ENCODE measurements around the gene IFITM1.
"Not testable (repeated sequence)": the region's sequence is repeated elsewhere in the genome, so short reads cannot be mapped to it uniquely, and the experiment has no call there.

Gene IFITM1

DNA sequence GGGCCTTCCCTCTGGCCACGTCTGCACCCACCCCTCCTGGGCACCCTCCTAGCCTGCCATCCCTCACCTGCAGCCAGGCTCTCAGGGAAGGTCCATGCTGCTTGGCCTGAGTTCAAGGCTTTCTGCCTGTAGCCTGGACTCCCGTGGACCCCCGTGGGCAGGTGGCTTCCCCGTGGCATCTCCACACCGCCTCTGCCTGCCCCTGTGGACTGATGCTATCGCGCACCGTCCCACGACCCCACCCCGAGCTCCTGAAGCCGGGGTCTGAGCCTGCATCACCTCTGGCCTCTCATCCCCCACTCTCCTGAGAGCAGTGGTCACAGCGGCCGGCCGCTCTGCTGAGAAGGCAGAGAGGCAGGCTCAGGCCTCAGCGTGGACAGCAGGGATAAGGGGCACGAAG is 19.1 kb upstream of the IFITM1 start:
- no peak for DNase-seq

DNA sequence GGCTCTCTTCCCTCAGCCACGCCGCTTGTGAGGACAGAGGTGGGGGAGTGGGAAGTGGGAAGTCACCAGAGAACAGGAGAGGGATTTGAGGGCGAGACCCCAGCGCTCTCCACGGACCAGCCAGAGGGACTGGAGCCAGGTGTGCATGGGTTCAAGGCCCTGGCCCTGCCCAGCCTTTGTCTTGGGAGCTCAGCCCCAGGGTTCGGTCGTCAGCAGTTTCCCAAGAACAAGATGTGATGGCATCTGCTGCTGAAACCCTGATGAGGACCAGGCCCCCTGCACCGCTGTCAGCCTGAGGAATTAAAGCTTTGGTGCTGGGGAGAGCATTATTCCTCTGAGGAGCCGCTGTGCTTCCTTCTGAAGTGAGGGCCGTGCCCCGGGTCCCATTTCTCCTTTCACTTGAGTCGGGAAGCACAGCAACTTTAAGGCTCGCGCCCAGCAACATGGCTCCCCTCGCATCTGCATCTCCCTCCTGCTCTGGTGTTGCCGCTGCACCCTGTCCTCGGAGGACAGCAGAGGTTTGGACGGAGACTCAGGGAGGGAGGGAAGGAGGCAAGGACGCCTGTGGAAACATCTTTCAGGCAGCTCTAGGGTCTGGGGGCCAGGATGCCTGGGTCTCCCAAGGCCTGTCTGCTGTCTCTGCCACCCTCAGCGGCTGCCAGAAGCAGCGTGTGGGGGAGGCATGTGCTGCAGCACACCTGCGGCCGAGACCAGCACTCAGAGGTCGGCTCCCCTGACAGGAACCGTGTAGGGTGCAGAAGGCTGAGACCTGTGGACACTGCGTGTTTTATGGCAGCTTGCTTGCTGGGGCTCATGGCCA is 18.3 kb upstream of the IFITM1 start:
- DNase-seq = no peak

DNA sequence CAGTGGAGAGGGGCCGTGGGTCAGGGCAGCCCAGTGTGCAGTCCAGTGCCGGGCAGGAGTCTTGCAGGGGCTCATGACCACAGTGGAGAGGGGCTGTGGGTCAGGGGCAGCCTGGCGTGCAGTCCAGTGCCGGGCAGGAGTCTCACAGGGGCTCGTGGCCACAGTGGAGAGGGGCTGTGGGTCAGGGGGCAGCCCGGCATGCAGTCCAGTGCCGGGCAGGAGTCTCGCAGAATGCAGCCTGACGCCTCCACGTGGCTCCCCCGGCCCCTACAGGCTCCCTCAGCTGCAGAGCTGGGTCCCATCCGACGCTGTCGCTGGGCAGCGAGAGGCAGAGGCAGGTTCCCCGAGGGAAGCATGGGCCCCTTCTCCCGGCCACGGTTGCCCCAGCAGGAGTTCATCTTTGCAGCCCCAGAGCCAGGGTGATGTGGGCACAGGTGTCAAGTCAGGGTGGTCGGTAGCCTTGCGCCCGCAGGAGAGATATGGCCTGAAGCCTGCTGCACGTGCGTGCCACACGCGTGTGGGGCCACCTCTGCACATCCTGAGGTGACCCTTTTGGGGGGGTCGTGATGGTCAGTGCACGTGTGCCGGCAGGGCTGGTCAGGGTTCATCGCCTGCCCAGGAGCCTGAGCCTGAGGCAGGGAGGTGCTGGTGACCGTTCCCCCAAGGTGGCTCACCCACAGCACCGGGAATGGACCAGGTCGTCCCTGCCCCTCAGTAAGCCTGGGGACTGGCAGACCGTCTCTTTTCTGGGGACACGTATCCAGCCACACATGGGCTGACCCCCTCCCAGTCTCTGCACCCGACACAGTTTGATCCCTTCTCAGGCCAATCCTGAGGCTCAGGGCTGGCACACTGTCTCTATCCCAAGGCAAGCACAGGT is 17.4 kb upstream of the IFITM1 start:
- no peak for DNase-seq

DNA sequence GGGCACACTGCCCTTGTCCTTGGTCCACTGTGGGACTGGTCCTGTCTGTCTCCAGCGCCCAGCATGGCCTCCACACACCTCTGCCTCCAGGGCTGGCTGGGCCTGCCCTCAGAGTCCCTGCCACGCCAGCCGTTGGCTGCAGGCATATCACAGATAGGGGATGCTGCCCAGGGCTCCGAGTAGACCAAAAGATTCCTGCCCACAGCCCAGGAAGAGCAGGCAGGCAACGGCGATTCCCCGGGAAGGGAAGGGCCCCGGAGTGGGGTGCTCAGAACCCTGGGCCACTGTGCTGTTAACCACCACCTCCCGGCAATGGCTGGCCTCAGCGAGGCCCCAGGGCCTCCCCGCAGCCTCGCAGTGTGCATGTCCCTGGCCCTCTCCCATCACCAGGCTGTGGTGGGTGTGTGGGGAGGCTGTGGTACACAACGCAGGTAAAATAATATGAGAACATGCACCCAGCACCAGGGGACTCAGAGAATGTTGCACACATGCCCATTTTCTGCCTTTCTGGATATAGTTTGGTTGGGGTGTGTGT is 16.7 kb upstream of the IFITM1 start:
- no peak for DNase-seq

DNA sequence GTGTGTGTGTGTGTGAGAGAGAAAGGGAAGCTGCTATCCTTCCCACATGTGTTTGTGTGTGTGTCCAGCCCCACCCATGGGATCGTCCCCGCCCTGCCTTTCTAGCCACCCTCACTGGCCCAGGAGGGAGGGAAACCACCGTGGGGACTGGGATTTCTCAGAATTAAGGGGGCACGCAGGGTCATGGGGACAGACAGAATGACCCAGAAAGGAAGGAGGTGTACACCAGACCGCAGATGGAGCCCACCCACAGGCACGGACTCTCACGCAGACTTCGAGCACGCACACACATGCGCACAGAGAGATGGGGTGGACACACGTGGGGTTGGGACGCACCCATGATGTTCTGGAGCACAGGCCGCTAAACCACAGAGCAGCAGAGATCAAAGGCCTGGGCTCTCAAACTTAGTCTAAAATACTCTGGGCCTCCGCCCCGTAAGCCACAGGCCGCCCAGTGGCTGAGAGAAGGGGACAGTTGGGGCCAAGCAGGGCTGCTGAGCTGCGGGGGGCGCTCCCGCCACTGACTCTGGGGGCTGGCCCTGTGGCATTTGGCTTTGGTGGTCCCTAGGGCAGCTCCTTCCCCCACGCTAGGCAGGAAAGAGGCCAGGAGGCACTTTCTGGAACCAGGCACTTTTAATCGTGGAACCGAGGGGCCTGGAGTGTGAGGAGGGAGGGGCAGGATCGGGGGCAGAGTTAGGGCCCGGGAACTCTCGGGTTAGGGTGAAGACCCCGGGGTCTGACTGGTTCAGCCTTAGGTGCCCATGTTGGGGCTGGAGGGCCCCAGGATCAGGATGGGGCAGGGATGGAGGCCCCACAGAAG is 16.0 kb upstream of the IFITM1 start:
- no peak for DNase-seq

DNA sequence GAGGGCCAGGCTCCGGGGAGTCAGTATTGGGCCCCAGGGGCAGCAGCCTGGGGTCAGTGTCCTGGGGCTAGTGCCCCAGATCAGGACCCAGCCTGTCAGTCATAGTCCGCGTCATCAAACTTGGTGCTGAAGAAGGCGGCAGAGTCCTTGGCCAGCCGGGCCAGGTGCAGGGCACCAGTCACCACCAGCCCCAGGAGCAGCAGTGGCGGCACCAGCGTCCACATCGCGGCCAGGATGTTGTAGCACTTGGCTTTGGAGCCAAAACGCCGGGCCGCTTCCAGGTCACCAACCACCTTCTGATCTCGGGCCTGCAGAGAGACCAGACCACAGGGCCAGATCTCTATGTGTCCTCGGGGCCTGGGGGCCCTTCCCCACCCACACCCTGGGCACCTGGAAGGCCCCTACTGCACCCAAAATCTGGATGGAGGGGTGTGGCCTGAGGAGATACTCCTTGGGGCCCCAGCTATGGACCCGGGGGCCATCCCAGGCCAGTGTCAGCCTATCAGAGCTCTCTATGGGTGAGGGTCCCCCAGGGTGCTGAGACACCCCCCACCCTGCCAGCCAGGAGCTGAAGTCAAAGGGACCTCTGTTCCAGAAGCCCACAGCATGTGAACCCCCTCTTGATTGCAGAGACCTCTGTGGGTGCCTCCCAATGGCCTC is 15.3 kb upstream of the IFITM1 start:
- no peak for DNase-seq

DNA sequence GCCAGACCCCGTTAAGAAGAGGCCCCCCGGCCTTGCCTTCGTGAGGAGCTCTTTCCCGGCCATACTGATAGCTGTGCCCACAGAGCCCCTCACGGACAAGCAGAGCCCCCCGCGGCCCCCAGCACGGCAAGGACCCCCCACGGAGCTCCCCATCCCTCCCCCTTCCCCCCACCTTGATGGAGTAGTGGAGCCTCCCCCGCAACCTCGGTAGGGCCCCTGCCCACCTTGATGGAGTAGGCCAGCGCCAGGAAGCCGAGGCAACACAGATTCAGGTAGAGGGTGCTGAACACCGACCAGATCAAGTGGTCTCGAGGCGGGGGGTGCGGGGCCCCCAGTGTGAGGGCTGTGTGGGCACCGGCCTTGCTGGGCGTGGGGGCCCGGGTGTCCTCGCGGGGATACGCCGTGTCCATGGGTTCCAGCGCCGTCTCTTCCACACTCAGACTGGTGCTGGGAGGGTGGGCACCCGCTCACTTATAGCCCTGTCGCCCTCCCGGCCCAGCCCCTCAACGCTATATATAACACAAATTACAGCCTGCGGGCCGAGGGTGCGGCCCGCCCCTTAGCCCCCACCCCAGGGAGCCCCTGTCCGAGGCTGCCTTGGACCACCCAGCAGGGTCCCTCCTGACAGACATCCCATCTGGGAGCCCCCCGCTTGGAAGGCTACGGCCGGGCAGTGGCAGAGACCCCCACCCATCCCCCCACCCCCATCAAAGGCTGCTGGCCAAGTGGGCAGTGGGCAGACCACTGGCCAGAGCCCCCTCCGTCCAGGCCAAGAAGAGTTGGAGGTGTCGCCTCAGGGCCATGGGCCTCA is 14.6 kb upstream of the IFITM1 start, which contains the start of gene IFITM5:
Gene IFITM5, minus strand, starts transcription at position 446 of the 811 bp plus-strand sequence. Its CDS starts 36 bp downstream, at position 410.
- no peak for DNase-seq

DNA sequence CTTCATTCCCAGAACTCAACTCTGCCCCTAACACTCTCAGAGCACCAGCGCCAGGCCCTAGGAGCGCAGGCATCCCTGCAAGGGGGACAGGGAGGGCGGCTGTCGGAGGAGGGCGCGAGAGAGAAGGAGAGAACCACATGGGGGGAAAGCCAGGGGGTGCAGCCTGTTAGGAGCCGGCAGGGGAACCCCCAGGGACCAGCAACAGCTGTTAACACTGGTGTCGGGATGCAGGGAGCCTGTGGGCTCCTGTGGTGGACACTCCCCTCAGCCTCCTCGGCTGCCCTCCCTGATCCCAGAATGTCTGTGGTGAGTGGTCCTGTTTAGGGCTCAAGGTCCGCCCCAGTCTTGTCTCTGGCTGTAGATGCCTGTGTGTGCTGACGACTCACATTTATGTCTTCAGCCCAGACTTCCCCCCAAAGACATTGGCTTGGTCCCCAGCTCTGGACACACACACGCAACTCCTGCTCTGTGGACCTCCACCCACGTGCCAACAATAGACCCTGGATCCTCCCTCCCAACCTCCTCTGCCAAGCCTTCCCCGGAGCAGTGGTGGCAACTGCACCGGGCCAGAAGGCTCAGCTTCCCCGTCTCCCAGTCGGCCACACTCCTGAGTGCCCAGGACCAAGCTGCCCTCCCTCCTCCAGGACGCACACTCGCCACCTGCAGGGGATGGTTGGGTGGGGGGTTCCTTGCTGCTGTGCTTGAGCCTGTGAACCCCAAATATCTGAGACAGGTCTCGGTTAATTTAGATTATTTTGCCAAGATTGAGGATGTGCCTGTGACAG is 13.7 kb upstream of the IFITM1 start:
- no peak for DNase-seq

DNA sequence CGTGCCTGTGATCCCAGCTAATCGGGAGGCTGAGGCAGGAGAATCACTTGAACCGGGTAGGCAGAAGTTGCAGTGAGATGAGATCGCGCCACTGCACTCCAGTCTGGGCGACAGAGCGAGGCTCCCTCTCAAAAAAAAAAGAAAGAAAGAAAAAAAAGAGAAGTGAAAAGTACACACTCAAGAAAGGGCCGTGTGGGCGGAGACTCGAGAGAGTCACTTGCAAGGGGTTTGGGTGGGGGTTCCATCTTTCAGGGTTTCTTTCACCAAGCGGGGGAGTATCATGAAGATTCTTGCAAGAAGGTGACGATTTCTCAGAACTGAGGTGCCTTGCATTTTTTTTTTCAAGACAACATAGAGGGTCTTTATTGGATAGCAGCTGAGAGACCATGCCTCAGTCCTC is 10.5 kb upstream of the IFITM1 start:
- no peak for DNase-seq

DNA sequence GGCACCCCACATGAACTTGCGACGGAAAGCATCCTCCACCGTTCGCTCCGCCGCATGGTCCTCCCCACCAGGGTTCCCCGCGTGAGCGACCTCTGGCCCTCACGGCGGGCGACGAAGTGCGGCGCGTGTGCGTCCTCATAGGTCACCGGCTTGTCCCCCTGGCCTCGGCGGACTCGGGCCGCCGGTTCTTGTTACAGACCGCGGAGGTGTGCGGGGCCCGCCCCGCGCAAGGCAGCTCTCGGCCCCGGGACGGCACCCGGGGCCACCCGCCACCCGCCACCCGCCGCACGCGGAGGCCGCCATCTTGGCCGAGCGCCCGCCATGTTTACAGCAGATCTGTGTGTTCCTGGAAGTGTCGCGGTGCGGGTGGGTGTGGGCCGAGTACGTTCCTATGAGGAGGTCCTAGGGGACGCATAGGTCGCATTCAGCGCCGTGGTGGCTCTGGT is 9.8 kb upstream of the IFITM1 start:
- DNase-seq = no peak

DNA sequence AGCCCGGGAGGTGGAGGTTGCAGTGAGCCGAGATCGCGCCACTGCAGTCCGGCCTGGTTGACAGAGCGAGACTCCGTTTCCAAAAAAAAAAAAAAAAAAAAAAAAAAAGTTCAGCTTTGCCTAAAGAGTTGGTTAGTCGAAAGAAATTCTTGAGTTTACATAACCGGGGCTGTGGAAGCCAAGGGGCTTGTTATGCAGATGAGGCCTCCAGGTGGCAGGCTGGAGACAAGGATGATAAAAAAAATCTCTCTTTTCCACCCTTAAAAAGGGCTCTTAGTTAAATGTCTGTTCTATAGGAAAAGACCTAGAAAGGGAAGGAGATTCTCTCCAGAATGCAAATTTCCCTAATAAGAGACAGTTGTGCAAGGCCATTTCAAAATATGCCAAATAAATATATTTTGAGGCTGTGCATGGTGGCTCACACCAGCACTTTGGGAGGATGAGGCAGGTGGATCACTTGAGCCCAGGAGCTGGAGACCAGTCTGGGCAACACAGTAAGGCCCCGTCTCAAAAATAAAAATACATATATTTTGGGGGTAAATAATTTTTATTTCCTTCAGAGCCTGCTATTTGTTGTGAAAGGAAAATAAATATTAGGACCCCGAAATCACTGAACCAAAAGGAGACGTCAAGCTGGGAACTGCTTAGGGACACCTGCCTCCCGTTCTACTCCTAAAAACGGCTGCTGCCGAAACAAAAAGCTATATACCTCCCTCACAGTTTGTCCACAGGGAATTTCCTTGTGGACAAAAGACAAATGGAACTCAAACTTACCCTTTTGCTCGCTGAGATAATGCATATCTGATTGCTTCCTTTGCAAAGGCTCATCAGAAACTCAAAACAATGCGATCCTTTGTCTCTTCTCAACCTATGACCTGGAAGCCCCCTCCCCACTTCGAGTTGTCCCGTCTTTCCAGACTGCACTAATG is 8.7 kb upstream of the IFITM1 start:
- peak; percentile 77 for DNase-seq

DNA sequence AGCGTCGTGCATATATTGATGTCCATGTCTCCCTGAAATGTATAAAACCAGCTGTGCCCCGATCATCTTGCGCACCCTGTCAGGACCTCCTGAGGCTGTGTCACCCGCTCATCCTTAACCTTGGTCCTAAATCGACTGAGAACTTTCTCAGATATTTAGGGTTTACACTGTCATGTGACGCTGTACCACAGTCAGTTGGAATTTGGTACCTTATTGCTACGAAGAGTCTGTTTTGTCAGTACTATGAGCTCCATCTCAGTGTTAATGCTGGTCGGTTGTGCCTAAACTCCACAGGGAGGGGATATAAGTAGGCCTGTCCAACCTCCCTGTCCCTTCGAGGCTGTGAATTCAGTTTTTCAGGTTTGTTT is 8.0 kb upstream of the IFITM1 start:
- no peak for DNase-seq

DNA sequence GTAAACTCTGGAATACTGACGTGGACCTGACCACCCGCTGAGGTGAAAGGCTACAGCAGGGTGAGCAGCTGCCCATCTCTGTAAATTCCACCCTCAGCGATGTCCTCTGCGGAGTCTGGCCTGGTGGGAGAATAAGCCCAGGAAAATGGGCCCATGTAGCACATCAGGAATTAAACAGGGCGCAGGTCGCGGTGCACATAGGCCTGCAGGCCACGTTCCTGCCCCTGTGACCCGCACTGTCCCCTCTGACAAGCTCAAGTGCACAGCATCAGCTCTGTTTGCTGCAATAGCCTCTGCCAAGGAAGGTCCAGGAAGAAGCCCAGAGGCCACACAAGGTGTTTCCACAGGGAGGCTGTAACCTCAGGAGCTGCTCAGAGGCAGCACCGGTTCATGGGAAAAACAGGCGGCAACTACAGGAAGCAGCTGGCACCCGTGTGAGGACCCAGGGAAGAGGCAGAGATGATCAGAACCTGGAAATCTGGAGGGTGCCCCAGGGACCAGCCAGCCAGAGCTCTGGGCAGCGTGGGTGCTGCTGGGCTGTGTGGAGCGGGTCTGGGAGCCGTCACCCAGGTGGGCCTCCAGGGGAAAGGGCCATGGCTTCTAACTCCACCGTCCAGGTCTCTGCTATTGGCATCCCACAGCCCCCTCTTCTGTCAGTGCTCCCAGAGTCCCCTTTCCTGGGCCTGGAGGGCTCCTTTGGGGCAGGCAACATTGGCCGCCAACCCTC is 7.0 kb upstream of the IFITM1 start:
- DNase-seq = no peak

DNA sequence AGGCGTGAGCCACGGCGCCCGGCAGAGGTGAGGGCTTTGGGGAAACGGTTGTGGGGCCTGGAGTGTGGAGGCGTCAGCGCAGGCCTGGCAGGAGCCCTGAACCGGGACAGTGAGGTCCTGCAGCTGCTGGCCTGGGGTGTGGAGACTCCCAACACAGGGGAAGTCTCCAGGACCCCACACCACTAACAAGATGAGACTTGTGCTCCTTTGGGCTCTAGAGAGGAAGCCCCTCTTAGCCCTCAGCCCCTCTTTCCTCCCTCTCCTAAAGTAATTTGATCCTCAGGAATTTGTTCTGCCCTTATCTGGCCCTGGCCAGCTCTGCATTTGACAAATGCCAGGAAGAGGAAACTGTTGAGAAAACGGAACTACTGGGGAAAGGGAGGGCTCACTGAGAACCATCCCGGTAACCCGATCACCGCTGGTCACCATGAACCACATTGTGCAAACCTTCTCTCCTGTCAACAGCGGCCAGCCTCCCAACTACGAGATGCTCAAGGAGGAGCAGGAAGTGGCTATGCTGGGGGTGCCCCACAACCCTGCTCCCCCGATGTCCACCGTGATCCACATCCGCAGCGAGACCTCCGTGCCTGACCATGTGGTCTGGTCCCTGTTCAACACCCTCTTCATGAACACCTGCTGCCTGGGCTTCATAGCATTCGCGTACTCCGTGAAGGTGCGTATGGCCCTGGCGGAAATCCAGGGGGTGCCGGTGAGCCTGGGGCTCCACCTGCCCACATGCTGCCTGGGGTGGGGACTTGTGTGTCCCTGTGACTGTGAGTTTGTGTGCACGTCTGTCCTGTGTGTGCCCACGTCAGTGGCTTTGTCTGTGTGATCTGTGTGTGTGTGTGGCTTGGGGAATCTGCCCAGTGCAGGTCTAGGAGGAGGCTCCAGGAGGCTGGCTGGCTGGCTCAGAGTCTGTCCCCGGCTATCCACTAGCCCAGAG is 5.8 kb upstream of the IFITM1 start, which contains the start of gene IFITM2:
Gene IFITM2, plus strand, starts transcription at position 51 of the 943 bp plus-strand sequence. Its CDS starts 377 bp downstream, at position 428.
- DNase-seq = not testable (repeated sequence)

DNA sequence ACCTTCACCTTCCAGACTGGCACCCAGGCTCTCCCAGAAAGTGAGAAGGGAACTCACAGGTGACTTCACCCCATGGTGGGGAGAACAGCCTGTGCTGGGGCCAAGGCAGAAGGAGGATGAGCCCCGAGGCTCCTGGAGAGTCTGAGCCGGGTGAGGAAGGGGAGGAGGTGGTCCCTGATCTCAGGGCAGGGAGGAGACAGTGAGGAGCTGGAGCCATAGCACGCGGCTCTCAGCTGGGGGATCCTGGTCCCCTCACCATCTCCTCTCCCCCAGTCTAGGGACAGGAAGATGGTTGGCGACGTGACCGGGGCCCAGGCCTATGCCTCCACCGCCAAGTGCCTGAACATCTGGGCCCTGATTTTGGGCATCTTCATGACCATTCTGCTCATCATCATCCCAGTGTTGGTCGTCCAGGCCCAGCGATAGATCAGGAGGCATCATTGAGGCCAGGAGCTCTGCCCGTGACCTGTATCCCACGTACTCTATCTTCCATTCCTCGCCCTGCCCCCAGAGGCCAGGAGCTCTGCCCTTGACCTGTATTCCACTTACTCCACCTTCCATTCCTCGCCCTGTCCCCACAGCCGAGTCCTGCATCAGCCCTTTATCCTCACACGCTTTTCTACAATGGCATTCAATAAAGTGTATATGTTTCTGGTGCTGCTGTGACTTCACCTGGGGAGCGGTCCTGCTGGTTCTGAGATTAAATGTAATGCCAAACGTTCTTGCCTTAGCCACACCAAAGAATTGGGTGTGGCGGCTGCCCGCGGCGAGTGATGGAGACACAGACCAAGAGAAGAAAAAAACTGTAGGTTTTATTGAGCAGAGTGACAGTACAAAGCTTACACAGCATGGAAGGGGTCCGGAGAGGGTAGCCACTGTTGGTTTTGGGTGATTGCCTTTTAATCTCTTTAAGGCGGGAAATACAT is 4.8 kb upstream of the IFITM1 start:
- not testable (repeated sequence) for DNase-seq

DNA sequence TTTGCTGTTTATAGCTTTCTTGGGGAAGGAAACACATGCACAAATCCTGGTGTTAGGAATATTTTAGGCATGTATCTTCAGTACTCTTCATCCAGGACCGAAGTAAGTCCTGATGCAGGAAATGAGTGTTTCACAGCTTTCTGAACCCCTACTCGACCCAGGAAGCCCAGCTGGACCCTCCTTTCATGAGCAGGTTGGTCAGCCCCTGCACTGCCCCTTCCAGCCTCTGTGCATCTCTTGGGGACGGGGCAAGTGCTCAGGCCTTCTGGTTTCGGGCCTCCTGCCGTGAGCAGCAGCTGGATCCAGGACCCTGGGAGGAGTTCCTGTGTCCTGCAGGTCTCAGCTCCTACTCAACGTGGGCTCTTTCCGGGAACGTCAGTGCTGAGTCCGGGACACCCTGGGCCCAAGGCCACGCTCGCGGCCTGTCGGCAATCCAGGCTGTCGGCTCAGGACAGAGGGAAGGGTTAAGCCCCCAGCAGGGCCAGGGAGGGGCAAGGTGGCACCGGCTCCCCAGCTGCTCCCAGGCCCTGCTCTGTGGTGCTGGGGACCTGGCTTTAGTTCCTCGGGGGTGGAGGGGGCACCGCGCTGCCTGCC is 3.8 kb upstream of the IFITM1 start:
- DNase-seq = not testable (repeated sequence)

Data from retina (tissue), 1 donor.